Ovary (tissue), 10 donors: ENCODE results near the gene COPZ1. TPM values are rescaled to one million over a fixed set of nuclear protein-coding genes. Genes with fewer than 3 reads are reported as not detected.

ENCODE experiments used
- DNase-seq, 5 donors: peaks; one replicate each; pipeline ENCODE4 v3.0.0-alpha.2; 2019 to 2020
- H3K27ac ChIP-seq, 2 donors: fragments of 200-600 bp; one replicate each; pipeline versions ENCODE4 v1.5.1 to v1.8.0; 2019 to 2022
- H3K27me3 ChIP-seq: fragments of 200-600 bp; one replicate; pipeline ENCODE4 v1.8.0; 2022
- H3K36me3 ChIP-seq: fragments of 200-600 bp; sonication (generic); one replicate; pipeline ENCODE4 v1.5.1; 2019
- H3K4me1 ChIP-seq: one replicate; pipeline ENCODE4 v1.8.1; 2013; ENCODE audit warnings: mild to moderate bottlenecking, moderate library complexity; ENCODE audit not compliant: insufficient read depth
- H3K4me3 ChIP-seq: fragments of 200-600 bp; sonication (generic); one replicate; pipeline ENCODE4 v1.5.1; 2017
- H3K9me3 ChIP-seq, 2 donors: fragments of 200-600 bp in 1 of 2; sonication (generic) in 1 of 2; one replicate each; pipeline versions ENCODE4 v1.5.1 to v1.8.1; 2013 to 2019; ENCODE audit warnings: mild to moderate bottlenecking in 1 of 2, moderate library complexity in 1 of 2
- CTCF ChIP-seq, 3 donors: fragments of 450-650 bp in 2 of 3; fragments of 200-600 bp in 1 of 3; IDR thresholded peaks; one replicate each; pipeline versions ENCODE4 v1.5.1 to v1.8.0; 2016 to 2022; ENCODE audit warnings: antibody characterized with exemption in 3 of 3, mild to moderate bottlenecking in 1 of 3
- EP300 ChIP-seq: sonication (generic); formaldehyde crosslinking; IDR thresholded peaks from one replicate; pipeline ENCODE4 v1.6.1; 2017; ENCODE audit warnings: antibody characterized with exemption
- POLR2A ChIP-seq: fragments of 450-650 bp; IDR thresholded peaks from one replicate; pipeline ENCODE4 v1.6.1; 2017; ENCODE audit warnings: antibody characterized with exemption, mild to moderate bottlenecking, moderate library complexity
- WGBS, 3 donors: extraction: QIAGEN DNeasy Blood & Tissue Kit in 1 of 3; methylation state at CpG; one replicate each; pipeline versions ENCODE4 v1.1.5 to v1.1.7; 2013 to 2017; 5-methylcytosine and 5-hydroxymethylcytosine counted together
- intact Hi-C, 4 donors: fragments of 100-400 bp; cut with DNase I; formaldehyde crosslinking; loops; one replicate each; pipeline versions ENCODE4 v1.11.0 to v1.15.1; 2022 to 2023
- long read RNA-seq, 3 donors: library from polyadenylated mRNA in 2 of 3; unstranded in 2 of 3; transcript quantifications; one replicate each; pipeline ENCODE4 v2.0.0 and lab custom pipeline, GENCODE V29; 2021 to 2026
- polyA plus RNA-seq, 2 donors: library from polyadenylated mRNA; stranded (reverse); fragments of 200-250 nt in 1 of 2; fragments of 350-450 nt in 1 of 2; fragmentation: Illumina TruSeq in 1 of 2; extraction: RNeasy Lipid Tissue Mini Kit (QIAGEN cat#74804) in 1 of 2; gene quantifications; one replicate each; pipeline ENCODE4 v1.2.3, GENCODE V29; 2013 to 2014
- total RNA-seq, 7 donors: library from RNA; depleted of rRNA in 2 of 7; stranded (reverse); fragments of >200 nt in 2 of 7; fragmentation: NEBNext Ultra II Directional in 3 of 7; extraction: Animal tissue kit (Norgen Biotek cat#: 25700) in 3 of 7; gene quantifications; one replicate each; pipeline versions ENCODE4 v1.1.0 to v1.2.4, GENCODE V29; 2016 to 2023
- donor health status: DM: no; HTN: no; CAD: no; lungs with moderate emphysema.
- donor health status: DM: no; HTN: no; CAD: no.
- donor health status: Bipolar disorder and iron deficiency.
- donor health status: DM: yes; HTN: yes; CAD: no.
- donor health status: DM: no; HTN: no; CAD: no.
- donor health status: DM: yes; HTN: yes; CAD: no.

COPZ1 gene
- total RNA-seq (100 to 1,000 TPM in 4 of 7 donors, 10 to 100 TPM in 3; 41.7 to 117 (median 108) TPM), polyA plus RNA-seq (100 to 1,000 TPM in 1 of 2 donors, 10 to 100 TPM in 1; 79.4 to 219 TPM)
- long read RNA-seq, donor 1, transcript COPZ1-209 (8 exons, 1,026 nt), result minor isoform, 6 of 223 reads
- long read RNA-seq, donor 1, transcript COPZ1-201 (9 exons, 1,897 nt), result major isoform, 195 of 223 reads
- long read RNA-seq, donor 1, transcript COPZ1-202 (8 exons, 880 nt), result minor isoform, 9 of 223 reads
- long read RNA-seq, donor 1, partial matches to known transcripts, result 7 of 223 reads
- long read RNA-seq, donor 1, other reads (novel, unspliced or antisense), result 5 of 223 reads
- long read RNA-seq, donor 2, transcript COPZ1-201 (9 exons, 1,897 nt), result major isoform, 78 of 102 reads
- long read RNA-seq, donor 2, partial matches to known transcripts, result 12 of 102 reads
- long read RNA-seq, donor 2, other reads (novel, unspliced or antisense), result 0 of 102 reads
- long read RNA-seq, donor 3, transcript COPZ1-201 (9 exons, 1,897 nt), result major isoform, 89 of 124 reads
- long read RNA-seq, donor 3, transcript COPZ1-202 (8 exons, 880 nt), result minor isoform, 5 of 124 reads
- long read RNA-seq, donor 3, partial matches to known transcripts, result 27 of 124 reads
- long read RNA-seq, donor 3, other reads (novel, unspliced or antisense), result 1 of 124 reads

DNA sequence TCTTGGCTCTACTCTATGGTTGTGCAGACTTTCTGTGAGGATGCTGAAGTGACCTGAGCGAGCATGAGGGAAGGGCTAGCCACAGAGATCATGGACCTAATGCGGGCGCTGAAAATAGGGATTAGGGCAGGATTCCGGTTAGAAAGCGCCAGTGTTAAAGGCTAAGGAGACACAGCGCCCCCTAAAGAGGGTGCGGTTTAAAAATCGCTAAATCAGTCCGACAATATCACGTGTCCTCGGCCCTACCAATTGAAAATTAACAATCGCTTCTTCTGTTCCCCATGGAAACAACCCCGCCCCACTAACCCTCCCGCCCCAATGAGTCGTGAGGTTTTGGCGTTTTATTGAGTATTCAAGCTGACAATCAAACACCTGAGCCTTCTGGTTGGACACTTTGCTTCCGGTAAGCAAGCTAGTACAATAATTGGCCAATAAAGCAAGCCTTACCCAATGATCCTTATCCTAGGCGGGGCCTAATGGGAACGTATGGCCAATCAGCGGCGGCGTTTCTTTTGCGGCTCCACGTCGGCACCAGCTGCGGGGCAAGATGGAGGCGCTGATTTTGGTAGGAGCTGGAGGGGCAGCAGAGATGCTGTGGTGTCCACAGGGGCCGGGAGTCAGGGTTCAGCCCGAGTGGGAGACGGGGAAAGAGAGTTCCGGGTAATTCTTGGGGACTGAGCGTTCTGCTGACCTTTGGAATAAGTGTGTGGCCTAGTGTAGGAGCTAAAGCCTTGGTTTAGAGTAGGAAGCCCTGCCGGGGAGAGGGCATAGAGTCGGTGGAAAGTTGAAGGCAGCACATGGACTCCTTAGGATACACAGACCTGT, at the start of gene COPZ1:
Gene COPZ1 (plus strand): TSS at position 515 of the 825 bp plus-strand sequence. CDS start 33 bp downstream, at position 548.
- DNase-seq, result peak; percentile 91 to 97 (median 92)
- 2% methylated on average over 34 of the region's 34 CpGs for WGBS, 3 donors
- peaks cover 4% of the 10 kb centered on the region for H3K4me1 ChIP-seq

GRCh38 chr12:54276368-54276767, 48.6 kb upstream of the COPZ1 start:
- no peaks in the 10 kb centered on the region for H3K36me3 ChIP-seq
- WGBS, 3 donors, result 85 to 91% (median 89%) methylated on average over 3 of the region's 3 CpGs
- H3K27ac ChIP-seq, result no peak overlapping the region
- TF ChIP-seq POLR2A (no peak), EP300 (no peak), CTCF (IDR thresholded peaks at IDR 0.05) (no peak)
- no peak for DNase-seq
- H3K4me1 ChIP-seq, result peaks cover 4% of the 10 kb centered on the region
- H3K4me3 ChIP-seq, result no peak overlapping the region
- intact Hi-C loops, result no loop called here
- no peaks in the 10 kb centered on the region for H3K27me3 ChIP-seq
- H3K9me3 ChIP-seq, result no peaks in the 10 kb centered on the region

More for the DNA sequence above, at the start of gene COPZ1:
- intact Hi-C loops, result loop anchor here in 1 of 4 donors (1.0 to 10.0 kb wide), 2 partner anchors 46 to 70 kb away; no protein-coding TSS in a partner anchor
- no peaks in the 10 kb centered on the region for H3K27me3 ChIP-seq
- H3K36me3 ChIP-seq, result no peaks in the 10 kb centered on the region
- TF ChIP-seq CTCF (IDR thresholded peaks at IDR 0.05), result peak; percentile 61 to 74 (median 68)
- peak; percentile 82 for TF ChIP-seq POLR2A
- no peak for TF ChIP-seq EP300
- peak within 1 kb of the TSS; percentile 61 for H3K4me3 ChIP-seq
- H3K27ac ChIP-seq, result peak within 1 kb of the TSS; percentile 55 to 82
- H3K9me3 ChIP-seq, result no peaks in the 10 kb centered on the region

GRCh38 chr12:54277823-54278276, 47.1 kb upstream of the COPZ1 start:
- Histone ChIP-seq H3K27me3 (no peaks in the 10 kb centered on the region), H3K36me3 (no peaks in the 10 kb centered on the region), H3K9me3 (no peaks in the 10 kb centered on the region), H3K4me1 (peaks cover 4% of the 10 kb centered on the region), H3K27ac (no peak overlapping the region), H3K4me3 (no peak overlapping the region)
- WGBS, 3 donors, result 21 to 35% (median 25%) methylated on average over 5 of the region's 5 CpGs
- intact Hi-C loops, result no loop called here
- no peak for TF ChIP-seq POLR2A
- TF ChIP-seq EP300, result no peak
- TF ChIP-seq CTCF (IDR thresholded peaks at IDR 0.05), result no peak
- DNase-seq, result no peak

DNA sequence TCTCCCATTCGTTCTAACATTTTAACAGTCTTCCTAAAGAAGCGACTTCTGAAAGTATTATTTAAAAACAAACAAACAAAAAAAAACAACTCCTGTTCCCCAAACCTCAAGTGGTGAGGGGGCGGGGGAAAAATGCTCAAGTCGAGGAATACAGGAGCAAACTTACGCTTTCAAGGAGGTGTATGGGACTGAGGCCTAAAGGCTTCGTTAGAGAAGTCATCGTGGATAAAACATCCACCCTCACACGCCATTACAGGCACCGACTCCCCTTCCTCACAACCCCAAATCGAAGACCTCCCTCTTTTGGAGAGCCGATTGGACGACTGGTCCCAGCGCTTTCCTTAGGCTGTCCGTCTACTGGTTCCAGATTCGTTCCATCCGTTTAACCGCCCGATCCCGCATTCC, 45.7 kb upstream of the COPZ1 start:
- H3K27ac ChIP-seq, result peak overlapping the region; percentile 26 to 96
- peaks cover 6% of the 10 kb centered on the region for H3K4me1 ChIP-seq
- no peaks in the 10 kb centered on the region for H3K36me3 ChIP-seq
- intact Hi-C loops, result loop anchor here in 1 of 4 donors (1.0 kb wide), 1 partner anchor 46 kb away; the partner anchor contains the start of gene COPZ1
- DNase-seq, result no peak
- no peaks in the 10 kb centered on the region for H3K27me3 ChIP-seq
- WGBS, 3 donors, result 0% methylated on average over 19 of the region's 19 CpGs
- H3K4me3 ChIP-seq, result peak overlapping the region; percentile 65
- no peaks in the 10 kb centered on the region for H3K9me3 ChIP-seq
- TF ChIP-seq POLR2A, result peak; percentile 66
- TF ChIP-seq EP300, result no peak
- TF ChIP-seq CTCF (IDR thresholded peaks at IDR 0.05), result no peak
